Hepatocyte (in vitro differentiated cells): ENCODE results near the gene DAPK2. TPM values are rescaled to one million over a fixed set of nuclear protein-coding genes. Genes with fewer than 3 reads are reported as not detected.

Source experiments
- DNase-seq: peaks from one replicate; pipeline ENCODE4 v3.0.0-alpha.2; 2016; ENCODE audit warnings: low spot score
- H2AFZ ChIP-seq: fragments of 200-600 bp; sonication (generic); 2 replicates; pipeline ENCODE4 v1.6.0; 2016; ENCODE audit warnings: antibody characterized with exemption, mild to moderate bottlenecking
- H3K27ac ChIP-seq: fragments of 200-600 bp; sonication (generic); 2 replicates; pipeline ENCODE4 v1.5.1; 2016; ENCODE audit warnings: mild to moderate bottlenecking
- H3K27me3 ChIP-seq: fragments of 200-600 bp; sonication (generic); 2 replicates; pipeline ENCODE4 v1.6.1; 2016
- H3K36me3 ChIP-seq: fragments of 200-600 bp; sonication (generic); replicated peaks from 2 replicates; pipeline ENCODE4 v1.5.1; 2016; ENCODE audit warnings: low read depth; ENCODE audit not compliant: insufficient read depth
- H3K4me1 ChIP-seq: fragments of 200-600 bp; sonication (generic); 2 replicates; pipeline ENCODE4 v1.5.1; 2016; ENCODE audit warnings: mild to moderate bottlenecking, moderate library complexity; ENCODE audit not compliant: insufficient read depth
- H3K4me2 ChIP-seq: fragments of 200-600 bp; sonication (generic); 2 replicates; pipeline ENCODE4 v1.6.0; 2016
- H3K4me3 ChIP-seq: fragments of 200-600 bp; sonication (generic); 2 replicates; pipeline ENCODE4 v1.5.1; 2016; ENCODE audit warnings: mild to moderate bottlenecking
- H3K79me2 ChIP-seq: fragments of 200-600 bp; sonication (generic); 2 replicates; pipeline ENCODE4 v1.6.0; 2017; ENCODE audit warnings: mild to moderate bottlenecking
- H3K9me2 ChIP-seq: fragments of 200-600 bp; sonication (generic); replicated peaks from 2 replicates; pipeline ENCODE4 v1.6.0; 2017; ENCODE audit warnings: mild to moderate bottlenecking; ENCODE audit not compliant: insufficient read depth
- H3K9me3 ChIP-seq: fragments of 200-600 bp; sonication (generic); 2 replicates; pipeline ENCODE4 v1.5.1; 2016; ENCODE audit warnings: low read depth, mild to moderate bottlenecking
- H4K20me1 ChIP-seq: fragments of 200-600 bp; sonication (generic); 2 replicates; pipeline ENCODE4 v1.6.0; 2016; ENCODE audit warnings: mild to moderate bottlenecking; ENCODE audit not compliant: insufficient read depth, poor library complexity, severe bottlenecking
- EZH2 ChIP-seq: fragments of 200-600 bp; sonication (generic); IDR thresholded peaks from 2 replicates; pipeline ENCODE4 v1.6.1; 2016; ENCODE audit warnings: antibody characterized with exemption, mild to moderate bottlenecking, borderline replicate concordance
- EZH2phosphoT487 ChIP-seq: fragments of 200-600 bp; sonication (generic); IDR thresholded peaks from one replicate; pipeline ENCODE4 v1.6.1; 2018; ENCODE audit warnings: antibody characterized with exemption, mild to moderate bottlenecking, low read depth, moderate library complexity; ENCODE audit not compliant: unreplicated experiment, severe bottlenecking
- WGBS: methylation state at CpG from one replicate; pipeline ENCODE4 v1.1.6; 2016; ENCODE audit warnings: low lambda C conversion rate; ENCODE audit errors: missing lambda C conversion rate; 5-methylcytosine and 5-hydroxymethylcytosine counted together
- polyA plus RNA-seq: library from polyadenylated mRNA; unstranded; fragments of >200 nt; fragmentation: Nextera tagmentation; extraction: Ambion mirVana; gene quantifications from 2 replicates; pipeline ENCODE4 v1.2.1, GENCODE V29; 2016
- total RNA-seq: library from RNA; depleted of rRNA; stranded (reverse); fragments of >200 nt; gene quantifications from 2 replicates; pipeline ENCODE4 v1.2.3, GENCODE V29; 2014
- TF ChIP-seq, protein P1 (sequence below): fragments of 200-600 bp; sonication (generic); IDR thresholded peaks from 2 replicates; pipeline ENCODE4 v1.5.1; 2016; ENCODE audit warnings: antibody characterized with exemption, mild to moderate bottlenecking; ENCODE audit not compliant: poor library complexity

DAPK2 gene
- total and polyA plus RNA-seq, 2 experiments from 2014 or later: 4.9 to 5.1 TPM

DNA sequence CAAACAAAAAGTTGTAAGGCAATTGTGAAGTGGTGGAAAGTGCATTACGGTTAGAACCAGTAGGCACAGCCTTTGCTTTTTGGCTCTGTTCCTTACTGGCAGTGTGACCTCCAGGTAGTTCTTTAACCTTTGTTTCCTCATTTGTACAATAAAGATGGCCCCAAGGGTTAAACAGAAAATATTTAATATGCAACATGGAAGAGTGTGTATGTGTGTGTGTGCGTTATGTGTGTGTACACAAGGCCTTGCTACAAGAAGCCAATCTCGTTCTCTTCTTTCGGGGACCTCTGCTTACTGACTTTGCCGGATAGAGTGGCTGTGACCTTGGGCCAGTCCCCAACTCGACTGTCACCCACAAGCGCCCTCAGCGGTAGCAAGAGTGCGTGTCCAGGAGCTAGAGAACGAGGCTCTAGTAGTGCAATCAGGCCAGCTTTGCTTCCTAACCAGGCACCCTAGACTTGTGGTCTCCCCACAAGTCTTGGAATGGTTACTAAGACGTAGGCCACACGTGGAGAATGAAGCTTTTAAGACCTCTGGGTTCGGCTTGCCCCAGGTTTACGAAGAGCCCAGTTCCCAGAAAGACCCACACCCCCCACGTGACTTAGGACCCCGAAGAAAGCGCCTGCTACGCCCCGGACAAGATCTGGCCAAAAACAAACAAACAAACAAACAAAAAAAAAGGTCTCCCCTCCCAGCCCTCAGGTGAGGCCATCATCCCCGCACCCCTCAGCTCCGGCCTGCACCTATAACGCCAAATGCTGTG is 46.8 kb upstream of the DAPK2 start:
- Histone ChIP-seq H3K4me3 (peak overlapping the region; percentile 74), H3K9me2 (no peaks in the 10 kb centered on the region), H3K79me2 (peaks cover 80% of the 10 kb centered on the region), H3K4me1 (peaks cover 15% of the 10 kb centered on the region), H3K36me3 (no peaks in the 10 kb centered on the region), H2AFZ (peak overlapping the region; percentile 62), H3K4me2 (peak overlapping the region; percentile 83), H3K9me3 (no peaks in the 10 kb centered on the region), H3K27ac (peak overlapping the region; percentile 85), H3K27me3 (no peaks in the 10 kb centered on the region), H4K20me1 (peaks cover 16% of the 10 kb centered on the region)
- peak; percentile 61 for DNase-seq
- TF ChIP-seq EZH2 (no peak), EZH2phosphoT487 (no peak)
- TF ChIP-seq, protein P1, sequence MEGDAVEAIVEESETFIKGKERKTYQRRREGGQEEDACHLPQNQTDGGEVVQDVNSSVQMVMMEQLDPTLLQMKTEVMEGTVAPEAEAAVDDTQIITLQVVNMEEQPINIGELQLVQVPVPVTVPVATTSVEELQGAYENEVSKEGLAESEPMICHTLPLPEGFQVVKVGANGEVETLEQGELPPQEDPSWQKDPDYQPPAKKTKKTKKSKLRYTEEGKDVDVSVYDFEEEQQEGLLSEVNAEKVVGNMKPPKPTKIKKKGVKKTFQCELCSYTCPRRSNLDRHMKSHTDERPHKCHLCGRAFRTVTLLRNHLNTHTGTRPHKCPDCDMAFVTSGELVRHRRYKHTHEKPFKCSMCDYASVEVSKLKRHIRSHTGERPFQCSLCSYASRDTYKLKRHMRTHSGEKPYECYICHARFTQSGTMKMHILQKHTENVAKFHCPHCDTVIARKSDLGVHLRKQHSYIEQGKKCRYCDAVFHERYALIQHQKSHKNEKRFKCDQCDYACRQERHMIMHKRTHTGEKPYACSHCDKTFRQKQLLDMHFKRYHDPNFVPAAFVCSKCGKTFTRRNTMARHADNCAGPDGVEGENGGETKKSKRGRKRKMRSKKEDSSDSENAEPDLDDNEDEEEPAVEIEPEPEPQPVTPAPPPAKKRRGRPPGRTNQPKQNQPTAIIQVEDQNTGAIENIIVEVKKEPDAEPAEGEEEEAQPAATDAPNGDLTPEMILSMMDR: no peak
- 7% methylated on average over 22 of the region's 22 CpGs for WGBS

DNA sequence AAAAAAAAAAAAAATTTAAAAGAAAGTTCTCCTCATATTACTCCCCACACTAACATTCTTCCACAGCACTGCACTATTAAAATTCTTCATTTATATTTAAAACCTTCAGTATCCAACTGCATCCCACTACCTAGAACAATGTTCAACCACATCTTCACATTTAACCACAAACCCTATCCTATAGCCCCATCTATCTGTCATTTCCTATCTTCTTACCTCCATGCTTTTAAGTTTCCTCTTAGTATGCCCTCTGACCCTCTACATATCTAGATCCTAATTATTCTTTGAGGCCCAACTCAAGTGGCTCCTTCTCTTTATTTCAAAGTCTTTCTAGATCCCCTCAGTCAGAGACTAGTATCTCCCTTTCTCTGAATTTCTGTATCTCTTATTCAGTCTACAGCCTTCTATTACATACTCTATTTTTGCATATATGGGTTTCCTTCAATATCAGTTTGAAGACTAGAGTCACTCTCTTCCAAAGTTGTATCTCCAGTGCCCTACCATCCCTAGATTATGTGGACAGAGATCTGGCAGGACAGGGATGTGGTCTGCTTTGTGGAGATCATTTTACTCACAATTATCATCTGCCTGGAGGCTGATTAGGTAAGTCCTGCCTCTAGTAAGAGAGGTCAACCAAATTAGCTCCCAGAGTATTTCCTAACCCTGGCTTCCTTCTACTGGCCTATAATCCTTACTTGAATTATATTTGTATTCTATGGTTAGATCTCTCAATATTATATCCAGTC is 46.0 kb upstream of the DAPK2 start:
- no peak for DNase-seq
- Histone ChIP-seq H3K36me3 (no peaks in the 10 kb centered on the region), H4K20me1 (peaks cover 8% of the 10 kb centered on the region), H3K4me3 (peak overlapping the region; percentile 74), H3K79me2 (peaks cover 80% of the 10 kb centered on the region), H3K27me3 (no peaks in the 10 kb centered on the region), H3K4me2 (peak overlapping the region; percentile 83), H2AFZ (no peak overlapping the region), H3K4me1 (peaks cover 8% of the 10 kb centered on the region), H3K9me2 (no peaks in the 10 kb centered on the region), H3K27ac (peak overlapping the region; percentile 85), H3K9me3 (no peaks in the 10 kb centered on the region)
- TF ChIP-seq, protein P1: peak; percentile 38
- no peak for TF ChIP-seq EZH2
- TF ChIP-seq EZH2phosphoT487: no peak

DNA sequence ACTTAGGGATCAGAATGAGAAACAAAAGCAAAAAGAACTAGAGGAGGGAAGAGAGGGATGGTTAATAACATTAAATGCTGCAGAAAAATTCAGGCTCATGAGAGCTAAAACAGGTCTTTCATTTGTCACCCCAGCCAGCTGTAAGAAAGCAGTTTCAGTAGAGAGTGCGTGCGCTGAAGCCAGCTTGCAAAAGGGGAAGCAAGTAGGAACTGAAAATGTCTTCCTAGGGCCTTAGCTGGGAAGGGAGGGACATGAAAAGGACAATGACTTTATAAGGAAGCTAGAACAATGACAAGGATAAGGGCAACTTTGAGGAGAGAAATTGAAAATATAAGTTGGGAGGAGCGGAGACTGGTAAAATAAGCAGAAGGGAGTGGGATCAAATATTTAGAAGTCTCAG is 44.2 kb upstream of the DAPK2 start:
- H3K27ac ChIP-seq: no peak overlapping the region
- WGBS: 97% methylated on average over 3 of the region's 3 CpGs
- H3K27me3 ChIP-seq: no peaks in the 10 kb centered on the region

More for the DNA sequence above, 44.2 kb upstream of the DAPK2 start:
- Histone ChIP-seq H2AFZ (no peak overlapping the region), H3K4me2 (no peak overlapping the region), H3K36me3 (no peaks in the 10 kb centered on the region), H3K4me1 (peaks cover 8% of the 10 kb centered on the region), H3K9me3 (no peaks in the 10 kb centered on the region), H3K9me2 (no peaks in the 10 kb centered on the region), H4K20me1 (no peaks in the 10 kb centered on the region), H3K79me2 (peaks cover 67% of the 10 kb centered on the region), H3K4me3 (no peak overlapping the region)
- no peak for DNase-seq
- TF ChIP-seq, protein P1: no peak
- no peak for TF ChIP-seq EZH2phosphoT487
